HUES64 (cell line): Measurements from ENCODE around the gene TACR2. TPM values are rescaled to one million over a fixed set of nuclear protein-coding genes. Genes with fewer than 3 reads are reported as not detected.

Source experiments
- H3K27ac ChIP-seq: 2 replicates; pipeline ENCODE4 v1.7.0; 2013; ENCODE audit warnings: low read depth, low read length, inconsistent platforms
- H3K27me3 ChIP-seq: 2 replicates; pipeline ENCODE4 v1.6.1; 2013; ENCODE audit warnings: mild to moderate bottlenecking, low read length; ENCODE audit not compliant: insufficient read depth
- H3K36me3 ChIP-seq: 2 replicates; pipeline ENCODE4 v1.6.1; 2013; ENCODE audit warnings: mild to moderate bottlenecking, low read length; ENCODE audit not compliant: insufficient read depth
- H3K4me1 ChIP-seq: 2 replicates; pipeline ENCODE4 v1.6.1; 2013; ENCODE audit warnings: mild to moderate bottlenecking, low read length, moderate library complexity; ENCODE audit not compliant: insufficient read depth
- H3K4me3 ChIP-seq: 2 replicates; pipeline ENCODE4 v1.5.1; 2013; ENCODE audit warnings: mild to moderate bottlenecking, low read length, moderate library complexity
- H3K9ac ChIP-seq: 2 replicates; pipeline ENCODE4 v1.6.1; 2013; ENCODE audit warnings: mild to moderate bottlenecking, low read depth, low read length
- H3K9me3 ChIP-seq: 2 replicates; pipeline ENCODE4 v1.6.1; 2013; ENCODE audit warnings: low read depth, low read length; ENCODE audit not compliant: insufficient read depth
- WGBS: fragments of 150-250, 120-280 bp; methylation state at CpG from one replicate; pipeline ENCODE4 v1.1.7; 2013; ENCODE audit warnings: missing lambda C conversion rate; 5-methylcytosine and 5-hydroxymethylcytosine counted together
- polyA plus RNA-seq, 2 experiments: library from polyadenylated mRNA; stranded (reverse); fragments of 50-300 nt; gene quantifications; one replicate each; pipeline ENCODE4 v1.2.3, GENCODE V29; 2013

Gene TACR2
- not detected for polyA plus RNA-seq (2013, experiment 1 of 2)
- not detected for polyA plus RNA-seq (2013, experiment 2 of 2)

GRCh38 chr10:69416695-69417094, at the start of gene TACR2:
TSS of gene TACR2 (minus strand) at chr10:69416918. CDS start at chr10:69416323, 595 bp downstream.
- no peak within 1 kb of the TSS for H3K27ac ChIP-seq
- WGBS, result 87% methylated on average over 10 of the region's 10 CpGs
- H3K36me3 ChIP-seq, result no peaks in the 10 kb centered on the region
- H3K27me3 ChIP-seq, result no peaks in the 10 kb centered on the region
- H3K9ac ChIP-seq, result no peak within 1 kb of the TSS
- no peaks in the 10 kb centered on the region for H3K9me3 ChIP-seq
- H3K4me1 ChIP-seq, result no peaks in the 10 kb centered on the region
- no peak within 1 kb of the TSS for H3K4me3 ChIP-seq

- Histone ChIP-seq H3K36me3 (no peaks in the 10 kb centered on the region), H3K4me1 (peaks cover 10% of the 10 kb centered on the region; the same call in 1 of the 2 replicates), H3K9me3 (no peaks in the 10 kb centered on the region), H3K27me3 (no peaks in the 10 kb centered on the region), H3K27ac (no peak overlapping the region), H3K9ac (no peak overlapping the region), H3K4me3 (no peak overlapping the region)
- WGBS, result 43% methylated on average over 5 of the region's 5 CpGs
Measured at GRCh38 chr10:69466158-69466490, 49.4 kb upstream of the TACR2 start.

GRCh38 chr10:69465457-69466157, 48.9 kb upstream of the TACR2 start:
- 91% methylated on average over 9 of the region's 9 CpGs for WGBS
- H3K9ac ChIP-seq, result no peak overlapping the region
- H3K9me3 ChIP-seq, result no peaks in the 10 kb centered on the region
- H3K36me3 ChIP-seq, result no peaks in the 10 kb centered on the region
- no peak overlapping the region for H3K4me3 ChIP-seq
- H3K4me1 ChIP-seq, result peaks cover 10% of the 10 kb centered on the region; the same call in 1 of the 2 replicates
- no peak overlapping the region for H3K27ac ChIP-seq
- H3K27me3 ChIP-seq, result no peaks in the 10 kb centered on the region

GRCh38 chr10:69464801-69465401, 48.2 kb upstream of the TACR2 start:
- Histone ChIP-seq H3K9me3 (no peaks in the 10 kb centered on the region), H3K4me3 (no peak overlapping the region), H3K36me3 (no peaks in the 10 kb centered on the region), H3K27me3 (no peaks in the 10 kb centered on the region), H3K27ac (no peak overlapping the region), H3K9ac (no peak overlapping the region), H3K4me1 (peaks cover 10% of the 10 kb centered on the region; the same call in 1 of the 2 replicates)
- WGBS, result 92% methylated on average over 2 of the region's 2 CpGs

- H3K27me3 ChIP-seq, result no peaks in the 10 kb centered on the region
- 88% methylated on average over 7 of the region's 7 CpGs for WGBS
- no peaks in the 10 kb centered on the region for H3K36me3 ChIP-seq
- H3K4me1 ChIP-seq, result peaks cover 10% of the 10 kb centered on the region; the same call in 1 of the 2 replicates
- no peak overlapping the region for H3K27ac ChIP-seq
- H3K9ac ChIP-seq, result no peak overlapping the region
- no peaks in the 10 kb centered on the region for H3K9me3 ChIP-seq
- H3K4me3 ChIP-seq, result no peak overlapping the region
Measured at GRCh38 chr10:69464401-69464800, 47.7 kb upstream of the TACR2 start.

- no peaks in the 10 kb centered on the region for H3K9me3 ChIP-seq
- H3K4me1 ChIP-seq, result peaks cover 7% of the 10 kb centered on the region; the same call in 1 of the 2 replicates
- H3K27me3 ChIP-seq, result no peaks in the 10 kb centered on the region
- H3K9ac ChIP-seq, result no peak overlapping the region
- no peaks in the 10 kb centered on the region for H3K36me3 ChIP-seq
- 92% methylated on average over 6 of the region's 6 CpGs for WGBS
- no peak overlapping the region for H3K27ac ChIP-seq
- no peak overlapping the region for H3K4me3 ChIP-seq
Measured at GRCh38 chr10:69463886-69464285, 47.2 kb upstream of the TACR2 start.

- Histone ChIP-seq H3K9ac (no peak overlapping the region), H3K4me1 (peaks cover 7% of the 10 kb centered on the region; the same call in 1 of the 2 replicates), H3K9me3 (no peaks in the 10 kb centered on the region), H3K27ac (no peak overlapping the region), H3K4me3 (no peak overlapping the region), H3K27me3 (no peaks in the 10 kb centered on the region), H3K36me3 (no peaks in the 10 kb centered on the region)
- WGBS, result 87% methylated on average over 5 of the region's 5 CpGs
Measured at GRCh38 chr10:69461243-69462025, 44.7 kb upstream of the TACR2 start.

GRCh38 chr10:69460576-69461242, 44.0 kb upstream of the TACR2 start:
- no peak overlapping the region for H3K27ac ChIP-seq

GRCh38 chr10:69459893-69460575, 43.3 kb upstream of the TACR2 start:
- H3K27ac ChIP-seq, result no peak overlapping the region
- H3K9ac ChIP-seq, result no peak overlapping the region

More at GRCh38 chr10:69460576-69461242, 44.0 kb upstream of the TACR2 start:
- WGBS, result 94% methylated on average over 9 of the region's 9 CpGs
- Histone ChIP-seq H3K9ac (no peak overlapping the region), H3K36me3 (no peaks in the 10 kb centered on the region), H3K9me3 (no peaks in the 10 kb centered on the region), H3K27me3 (no peaks in the 10 kb centered on the region), H3K4me1 (peaks cover 7% of the 10 kb centered on the region; the same call in 1 of the 2 replicates), H3K4me3 (no peak overlapping the region)

GRCh38 chr10:69459101-69459790, 42.5 kb upstream of the TACR2 start:
- WGBS, result 69% methylated on average over 8 of the region's 8 CpGs
- Histone ChIP-seq H3K9ac (no peak overlapping the region), H3K27ac (no peak overlapping the region), H3K9me3 (no peaks in the 10 kb centered on the region), H3K36me3 (no peaks in the 10 kb centered on the region), H3K4me1 (peaks cover 7% of the 10 kb centered on the region; the same call in 1 of the 2 replicates), H3K4me3 (no peak overlapping the region), H3K27me3 (no peaks in the 10 kb centered on the region)

More at GRCh38 chr10:69459893-69460575, 43.3 kb upstream of the TACR2 start:
- no peaks in the 10 kb centered on the region for H3K27me3 ChIP-seq
- H3K4me3 ChIP-seq, result no peak overlapping the region
- H3K9me3 ChIP-seq, result no peaks in the 10 kb centered on the region
- no peaks in the 10 kb centered on the region for H3K36me3 ChIP-seq
- H3K4me1 ChIP-seq, result peaks cover 7% of the 10 kb centered on the region; the same call in 1 of the 2 replicates
- 92% methylated on average over 12 of the region's 12 CpGs for WGBS
